ENCODE data around the gene H3-3A.

DNA sequence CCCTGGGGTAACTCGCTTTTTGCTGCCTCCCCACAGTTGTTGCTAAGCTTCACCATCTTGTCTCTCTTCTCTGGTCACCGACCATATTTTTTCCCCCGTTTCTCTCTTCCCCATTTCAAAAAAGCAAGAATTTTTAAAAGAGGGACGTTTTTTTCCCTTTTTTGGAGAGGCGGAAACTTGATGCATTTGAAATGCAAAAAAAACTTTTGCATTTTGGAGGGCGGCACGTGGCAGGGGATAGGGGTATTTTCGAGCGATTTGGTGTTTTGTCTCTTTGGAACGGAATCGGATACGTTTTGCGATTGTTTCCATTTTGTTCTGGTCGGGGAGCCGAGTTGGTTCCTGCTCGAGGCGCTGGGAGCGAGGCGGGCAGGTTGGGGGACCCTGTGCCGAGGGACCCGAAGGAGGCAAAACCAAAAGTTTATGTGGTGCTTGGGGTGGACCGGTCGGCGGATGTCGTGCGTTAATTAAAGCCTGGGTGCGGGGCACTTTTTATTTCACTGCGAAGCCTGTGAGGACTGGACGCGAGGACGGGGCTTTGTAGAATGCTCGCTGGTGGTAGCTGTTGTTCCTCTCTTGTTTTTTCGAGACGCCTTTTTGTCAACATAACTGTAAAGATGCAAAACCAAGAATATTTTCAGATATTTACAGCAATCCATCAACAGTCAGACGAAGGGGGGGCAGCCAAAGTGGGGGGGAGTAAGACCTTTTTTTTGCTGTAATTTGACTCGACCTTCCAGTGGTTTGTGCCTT lies 884 bp downstream of the H3-3A start:
- TF ChIP-seq, protein P1, sequence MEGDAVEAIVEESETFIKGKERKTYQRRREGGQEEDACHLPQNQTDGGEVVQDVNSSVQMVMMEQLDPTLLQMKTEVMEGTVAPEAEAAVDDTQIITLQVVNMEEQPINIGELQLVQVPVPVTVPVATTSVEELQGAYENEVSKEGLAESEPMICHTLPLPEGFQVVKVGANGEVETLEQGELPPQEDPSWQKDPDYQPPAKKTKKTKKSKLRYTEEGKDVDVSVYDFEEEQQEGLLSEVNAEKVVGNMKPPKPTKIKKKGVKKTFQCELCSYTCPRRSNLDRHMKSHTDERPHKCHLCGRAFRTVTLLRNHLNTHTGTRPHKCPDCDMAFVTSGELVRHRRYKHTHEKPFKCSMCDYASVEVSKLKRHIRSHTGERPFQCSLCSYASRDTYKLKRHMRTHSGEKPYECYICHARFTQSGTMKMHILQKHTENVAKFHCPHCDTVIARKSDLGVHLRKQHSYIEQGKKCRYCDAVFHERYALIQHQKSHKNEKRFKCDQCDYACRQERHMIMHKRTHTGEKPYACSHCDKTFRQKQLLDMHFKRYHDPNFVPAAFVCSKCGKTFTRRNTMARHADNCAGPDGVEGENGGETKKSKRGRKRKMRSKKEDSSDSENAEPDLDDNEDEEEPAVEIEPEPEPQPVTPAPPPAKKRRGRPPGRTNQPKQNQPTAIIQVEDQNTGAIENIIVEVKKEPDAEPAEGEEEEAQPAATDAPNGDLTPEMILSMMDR (conservative IDR thresholded peaks at IDR 0.05), result no peak
- TF ChIP-seq ZFX (IDR thresholded peaks at IDR 0.05), result no peak

All from C4-2B (cell line).